Hippocampal formation (tissue), 2 donors: ENCODE measurements around the gene SAMD4B.
"Not testable (repeated sequence)": the region's sequence is repeated elsewhere in the genome, so short reads cannot be mapped to it uniquely, and the experiment has no call there.

Source experiments
- DNase-seq, 2 donors: peaks; one replicate each; lab custom pipeline; 2025; lab: John Stamatoyannopoulos, UW

The SAMD4B gene

DNA sequence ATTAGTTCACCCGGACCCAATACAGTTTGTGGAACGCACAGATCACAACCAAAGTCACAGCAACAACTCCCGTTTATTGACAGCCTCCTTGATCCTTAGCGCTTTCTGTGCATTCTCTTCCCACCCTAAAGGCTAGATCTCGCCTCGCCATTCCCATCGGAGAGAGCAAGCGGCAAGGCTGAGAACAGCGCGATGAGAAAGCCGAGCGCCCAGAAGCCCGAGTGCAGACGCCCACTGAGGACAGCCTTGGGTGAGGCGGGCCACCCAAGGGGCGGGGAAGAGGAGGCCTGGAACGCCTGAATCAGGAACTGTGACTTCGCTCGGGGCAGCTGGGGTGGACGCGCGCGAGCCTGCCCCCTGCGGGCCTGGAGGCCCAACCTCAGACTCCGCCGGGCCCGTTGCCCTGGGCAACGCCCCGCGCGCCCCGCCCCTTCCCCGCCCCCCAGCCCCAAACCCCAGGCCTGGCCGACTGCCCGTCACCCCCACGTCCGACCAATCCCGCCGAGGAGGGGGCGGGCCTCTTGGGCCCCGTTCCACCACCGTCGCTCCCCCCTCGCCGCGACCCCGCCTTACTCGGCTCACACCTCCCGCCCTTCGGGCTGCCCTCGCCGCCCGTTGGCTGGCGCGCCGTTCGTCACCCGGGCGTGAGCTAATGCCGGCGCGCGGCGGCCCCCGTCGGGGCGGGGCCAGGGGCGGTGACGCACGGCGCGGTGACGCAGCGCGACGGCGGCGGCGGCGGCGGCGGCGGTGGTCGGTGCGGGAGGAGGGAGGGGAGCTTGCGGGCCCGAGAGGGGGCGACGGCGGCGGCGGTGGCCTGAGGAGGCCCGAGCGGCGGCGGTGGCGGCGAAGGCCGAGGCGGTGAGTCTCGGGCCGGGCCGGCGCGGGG, at the start of gene SAMD4B:
TSS of gene SAMD4B (plus strand) at position 703 of the 886 bp plus-strand sequence. CDS start 14,473 bp downstream, outside the sequence.
- DNase-seq, result peak; percentile 98

DNA sequence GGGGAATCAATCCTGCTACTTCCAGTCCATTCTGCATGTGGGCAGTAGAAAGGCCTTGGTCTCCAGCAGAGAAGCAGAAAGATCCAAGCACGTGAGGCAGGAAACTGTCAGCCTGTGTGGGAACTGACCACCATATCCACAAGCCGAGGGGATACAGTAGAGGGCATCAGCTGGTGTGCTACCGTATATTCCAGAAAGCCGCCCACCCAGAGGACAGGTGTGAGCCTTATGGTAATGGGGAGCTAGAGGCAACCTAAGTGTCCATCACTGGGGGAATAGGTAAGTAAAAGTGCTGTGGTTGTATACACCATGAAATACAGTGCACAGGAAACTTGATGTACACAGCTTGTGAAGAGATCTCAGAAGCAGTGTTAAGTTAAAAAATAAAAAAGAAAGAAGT, 48.8 kb upstream of the SAMD4B start:
- no peak for DNase-seq

- no peak for DNase-seq
Measured at GRCh38 chr19:39296055-39296645, 46.1 kb upstream of the SAMD4B start, which contains the start of gene IFNL1. IFNL1 (plus strand) TSS chr19:39296407; CDS start chr19:39296422, 15 bp downstream.

GRCh38 chr19:39296906-39297305, 45.3 kb upstream of the SAMD4B start:
- no peak for DNase-seq

- no peak for DNase-seq
Measured at GRCh38 chr19:39297931-39298634, 44.1 kb upstream of the SAMD4B start.

GRCh38 chr19:39299404-39299803, 42.8 kb upstream of the SAMD4B start:
- DNase-seq, result no peak

DNA sequence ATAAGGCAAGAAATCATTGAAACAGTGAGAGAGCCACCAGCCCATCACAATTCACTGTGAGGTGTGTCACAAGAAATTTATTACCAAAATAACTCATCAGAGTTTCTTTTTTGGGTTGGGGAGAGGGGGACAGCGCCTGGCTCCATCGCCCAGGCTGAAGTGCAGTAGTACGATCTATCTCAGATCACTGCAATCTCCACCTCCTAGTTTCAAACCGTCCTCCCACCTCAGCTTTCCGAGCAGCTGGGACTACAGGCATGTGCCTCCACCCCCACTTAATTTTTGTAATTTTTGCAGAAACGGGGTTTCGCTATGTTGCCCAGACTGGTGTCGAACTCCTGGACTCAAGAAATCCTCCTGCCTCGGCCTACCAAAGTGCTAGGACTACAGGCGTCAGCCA, 42.4 kb upstream of the SAMD4B start:
- DNase-seq, result no peak

DNA sequence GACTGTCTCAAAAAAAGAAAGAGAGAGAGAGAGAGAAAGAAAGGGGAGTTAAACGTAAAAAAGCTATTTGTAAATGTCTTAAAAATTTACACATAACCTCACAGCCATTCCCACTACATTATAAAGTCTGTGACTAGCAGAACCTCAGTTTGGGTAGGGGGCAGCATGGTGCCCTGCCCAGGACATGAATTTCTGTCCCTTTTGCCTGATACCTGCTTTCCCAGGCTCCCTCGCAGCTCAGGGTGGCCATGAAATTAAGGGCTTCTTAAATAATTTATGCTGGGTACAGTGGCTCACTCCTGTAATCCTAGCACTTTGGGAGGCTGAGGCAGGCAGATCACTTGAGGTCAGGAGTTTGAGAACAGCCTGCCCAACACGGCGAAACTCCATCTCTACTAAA, 41.2 kb upstream of the SAMD4B start:
- no peak for DNase-seq

DNA sequence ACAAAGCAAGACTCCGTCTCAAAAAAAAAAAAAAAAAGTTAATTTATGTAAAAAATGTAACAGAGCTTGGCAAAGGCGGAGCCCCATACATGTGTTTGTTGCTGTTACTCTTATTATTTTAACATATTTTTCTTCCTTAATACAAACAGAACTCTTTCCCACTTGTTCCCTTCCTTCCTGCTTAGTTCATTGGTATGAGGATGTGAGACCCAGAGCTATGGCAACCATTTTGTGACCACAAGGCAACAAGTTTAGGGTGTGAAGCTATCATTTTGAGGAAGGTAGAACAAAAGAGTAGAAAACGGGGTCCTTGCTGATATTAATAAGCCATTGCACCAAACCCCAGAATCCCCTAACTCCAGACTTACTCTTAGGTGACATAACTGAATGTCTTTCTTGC, 40.7 kb upstream of the SAMD4B start:
- DNase-seq, result no peak

GRCh38 chr19:39303373-39304184, 38.6 kb upstream of the SAMD4B start:
- no peak for DNase-seq

GRCh38 chr19:39304185-39304513, 38.1 kb upstream of the SAMD4B start:
- DNase-seq, result no peak

- DNase-seq, result no peak
Measured at GRCh38 chr19:39304701-39305571, 37.3 kb upstream of the SAMD4B start.

GRCh38 chr19:39306075-39306474, 36.1 kb upstream of the SAMD4B start:
- DNase-seq, result no peak

- no peak for DNase-seq
Measured at GRCh38 chr19:39307046-39307821, 35.0 kb upstream of the SAMD4B start.

DNA sequence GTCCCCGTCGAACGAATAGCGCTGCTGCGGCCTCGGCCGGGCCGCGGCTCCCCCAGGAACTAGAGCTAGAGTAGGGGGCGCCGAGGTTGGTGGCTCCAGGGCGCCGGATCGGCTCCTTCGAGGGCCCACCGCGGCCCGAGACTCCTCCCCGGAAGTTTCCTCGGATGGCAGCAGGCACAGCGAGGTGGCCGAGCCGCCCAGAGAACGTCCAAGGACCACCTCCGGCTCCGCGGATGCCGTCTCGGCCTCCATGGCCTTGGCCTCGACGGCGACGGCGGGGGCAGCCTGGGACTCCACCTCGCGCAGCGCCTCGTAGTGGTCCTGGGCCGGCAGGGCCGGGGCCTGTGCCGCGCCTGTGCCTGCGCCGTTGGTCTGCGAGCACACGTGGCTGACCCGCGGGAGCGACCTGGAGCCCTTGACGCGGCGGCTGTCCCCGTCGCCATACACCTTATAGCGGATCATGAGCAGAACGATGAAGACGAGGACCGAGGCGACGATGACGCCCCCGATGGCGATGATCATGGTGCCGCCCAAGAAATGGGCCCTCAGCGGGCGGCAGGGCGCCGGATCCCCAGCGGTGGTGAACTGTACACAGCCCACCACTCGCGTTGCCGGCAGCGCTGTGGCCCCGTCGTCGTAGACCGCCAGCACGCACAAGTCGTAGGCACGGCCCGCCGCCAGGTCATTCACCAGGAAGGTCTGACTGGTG, 34.2 kb upstream of the SAMD4B start:
- DNase-seq, result no peak

DNA sequence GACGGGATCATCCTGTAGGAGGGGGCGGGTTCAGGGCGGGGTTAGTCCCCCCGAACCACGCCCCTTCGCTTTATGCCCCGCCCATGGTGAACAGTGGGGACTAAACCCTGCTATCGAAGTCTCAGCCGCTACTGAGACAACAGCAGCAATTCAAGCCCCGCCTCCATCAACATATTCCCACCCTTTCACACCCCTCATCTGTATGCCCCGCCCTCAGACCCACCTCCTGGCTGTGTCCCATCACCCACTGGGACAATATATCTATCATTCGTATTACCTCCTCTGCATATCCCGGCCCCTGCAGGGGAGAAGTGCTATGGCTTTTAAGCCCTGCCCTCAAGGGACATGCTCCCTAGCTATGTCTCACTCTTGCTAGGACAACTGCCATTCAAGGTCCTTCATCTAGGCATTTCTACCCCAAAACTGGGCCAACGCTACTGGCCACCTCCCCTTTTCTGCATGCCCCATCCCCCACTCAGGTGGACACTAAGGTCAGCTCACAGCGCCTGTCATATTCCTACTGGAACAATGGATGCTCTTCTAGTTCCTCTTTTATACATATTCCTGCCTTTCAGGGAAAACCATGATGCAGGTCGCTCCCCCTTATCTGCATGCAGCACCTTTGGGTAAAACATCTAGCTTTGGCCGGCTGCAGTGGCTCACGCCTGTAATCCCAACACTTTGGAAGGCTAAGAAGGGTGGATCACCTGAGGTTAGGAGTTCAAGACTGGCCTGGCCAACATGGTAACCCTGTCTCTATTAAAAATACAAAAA, 33.5 kb upstream of the SAMD4B start:
- no peak for DNase-seq

DNA sequence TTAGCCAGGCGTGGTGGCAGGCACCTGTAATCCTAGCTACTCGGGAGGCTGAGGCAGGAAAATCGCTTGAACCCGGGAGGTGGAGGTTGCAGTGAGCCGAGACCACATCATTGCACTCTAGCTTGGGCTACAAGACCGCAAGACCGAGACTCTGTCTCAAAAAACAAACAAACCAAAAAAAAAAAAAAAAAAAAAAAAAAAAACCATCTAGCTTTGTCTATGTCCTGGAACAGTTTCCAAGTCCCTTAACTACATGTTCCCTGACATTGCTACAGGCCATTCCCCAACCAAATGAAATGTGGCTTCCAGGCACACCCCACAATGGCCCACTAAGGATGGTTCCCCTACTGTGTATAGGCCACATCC, 32.9 kb upstream of the SAMD4B start:
- DNase-seq, result not testable (repeated sequence)

- DNase-seq, result peak in 1 of 2 donors; percentile 20
Measured at GRCh38 chr19:39310558-39311311, 31.5 kb upstream of the SAMD4B start.
